LNCaP clone FGC (cell line): ENCODE measurements around the gene GLYAT.

Experiments
- DNase-seq: peaks from one replicate; pipeline ENCODE4 v3.0.0-alpha.2; 2011; ENCODE audit warnings: low read depth
- H3K4me3 ChIP-seq: 2 replicates; pipeline ENCODE4 v1.5.1; 2011; ENCODE audit warnings: mild to moderate bottlenecking, low read depth, low read length, control low read depth
- TF ChIP-seq, protein P1 (sequence below): IDR thresholded peaks from 2 replicates; pipeline ENCODE4 v1.5.1; 2012; ENCODE audit warnings: mild to moderate bottlenecking; ENCODE audit not compliant: control insufficient read depth, insufficient read depth; ENCODE audit errors: extremely low read depth

The GLYAT gene

GRCh38 chr11:58768137-58768536 is 36.4 kb upstream of the GLYAT start:
- TF ChIP-seq, protein P1, sequence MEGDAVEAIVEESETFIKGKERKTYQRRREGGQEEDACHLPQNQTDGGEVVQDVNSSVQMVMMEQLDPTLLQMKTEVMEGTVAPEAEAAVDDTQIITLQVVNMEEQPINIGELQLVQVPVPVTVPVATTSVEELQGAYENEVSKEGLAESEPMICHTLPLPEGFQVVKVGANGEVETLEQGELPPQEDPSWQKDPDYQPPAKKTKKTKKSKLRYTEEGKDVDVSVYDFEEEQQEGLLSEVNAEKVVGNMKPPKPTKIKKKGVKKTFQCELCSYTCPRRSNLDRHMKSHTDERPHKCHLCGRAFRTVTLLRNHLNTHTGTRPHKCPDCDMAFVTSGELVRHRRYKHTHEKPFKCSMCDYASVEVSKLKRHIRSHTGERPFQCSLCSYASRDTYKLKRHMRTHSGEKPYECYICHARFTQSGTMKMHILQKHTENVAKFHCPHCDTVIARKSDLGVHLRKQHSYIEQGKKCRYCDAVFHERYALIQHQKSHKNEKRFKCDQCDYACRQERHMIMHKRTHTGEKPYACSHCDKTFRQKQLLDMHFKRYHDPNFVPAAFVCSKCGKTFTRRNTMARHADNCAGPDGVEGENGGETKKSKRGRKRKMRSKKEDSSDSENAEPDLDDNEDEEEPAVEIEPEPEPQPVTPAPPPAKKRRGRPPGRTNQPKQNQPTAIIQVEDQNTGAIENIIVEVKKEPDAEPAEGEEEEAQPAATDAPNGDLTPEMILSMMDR: no peak
- DNase-seq: no peak
- H3K4me3 ChIP-seq: no peak overlapping the region

DNA sequence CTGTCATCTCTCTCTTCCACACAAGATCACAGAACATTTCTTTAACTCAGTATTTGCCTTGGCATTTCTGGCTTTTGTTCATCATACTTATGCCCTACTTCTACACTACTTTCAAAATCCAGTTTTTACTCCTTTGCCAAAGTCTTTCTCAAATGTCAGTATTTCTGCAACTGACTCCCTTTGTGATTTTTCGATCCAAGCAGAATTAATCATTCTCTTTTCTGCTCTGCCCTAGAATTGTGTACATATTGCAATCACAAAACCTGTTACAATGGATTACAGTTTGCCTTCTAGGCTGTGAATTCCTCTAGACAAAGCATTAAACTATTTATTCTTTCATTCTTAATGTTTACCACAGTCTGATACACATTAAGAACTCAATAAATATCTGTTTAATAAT is 33.3 kb upstream of the GLYAT start:
- TF ChIP-seq, protein P1: no peak
- H3K4me3 ChIP-seq: no peak overlapping the region
- DNase-seq: no peak

GRCh38 chr11:58763120-58763490 is 31.4 kb upstream of the GLYAT start:
- no peak overlapping the region for H3K4me3 ChIP-seq
- DNase-seq: no peak
- TF ChIP-seq, protein P1: no peak

- DNase-seq: no peak
- TF ChIP-seq, protein P1: no peak
- H3K4me3 ChIP-seq: no peak overlapping the region
These were observed 30.8 kb upstream of the GLYAT start for GRCh38 chr11:58762284-58763119.

- no peak overlapping the region for H3K4me3 ChIP-seq
- TF ChIP-seq, protein P1: no peak
These were observed 25.7 kb upstream of the GLYAT start for GRCh38 chr11:58757439-58757838.

GRCh38 chr11:58745705-58746364 is 14.1 kb upstream of the GLYAT start:
- DNase-seq: no peak
- H3K4me3 ChIP-seq: no peak overlapping the region
- TF ChIP-seq, protein P1: no peak

More at GRCh38 chr11:58757439-58757838, 25.7 kb upstream of the GLYAT start:
- no peak for DNase-seq
